Bone marrow (tissue), 2 donors: Measurements from ENCODE around the gene METTL27.
"Not testable (repeated sequence)": the region's sequence is repeated elsewhere in the genome, so short reads cannot be mapped to it uniquely, and the experiment has no call there.

Source experiments
- DNase-seq, 2 donors: peaks; one replicate each; lab custom pipeline; 2025; lab: John Stamatoyannopoulos, UW

The METTL27 gene

DNA sequence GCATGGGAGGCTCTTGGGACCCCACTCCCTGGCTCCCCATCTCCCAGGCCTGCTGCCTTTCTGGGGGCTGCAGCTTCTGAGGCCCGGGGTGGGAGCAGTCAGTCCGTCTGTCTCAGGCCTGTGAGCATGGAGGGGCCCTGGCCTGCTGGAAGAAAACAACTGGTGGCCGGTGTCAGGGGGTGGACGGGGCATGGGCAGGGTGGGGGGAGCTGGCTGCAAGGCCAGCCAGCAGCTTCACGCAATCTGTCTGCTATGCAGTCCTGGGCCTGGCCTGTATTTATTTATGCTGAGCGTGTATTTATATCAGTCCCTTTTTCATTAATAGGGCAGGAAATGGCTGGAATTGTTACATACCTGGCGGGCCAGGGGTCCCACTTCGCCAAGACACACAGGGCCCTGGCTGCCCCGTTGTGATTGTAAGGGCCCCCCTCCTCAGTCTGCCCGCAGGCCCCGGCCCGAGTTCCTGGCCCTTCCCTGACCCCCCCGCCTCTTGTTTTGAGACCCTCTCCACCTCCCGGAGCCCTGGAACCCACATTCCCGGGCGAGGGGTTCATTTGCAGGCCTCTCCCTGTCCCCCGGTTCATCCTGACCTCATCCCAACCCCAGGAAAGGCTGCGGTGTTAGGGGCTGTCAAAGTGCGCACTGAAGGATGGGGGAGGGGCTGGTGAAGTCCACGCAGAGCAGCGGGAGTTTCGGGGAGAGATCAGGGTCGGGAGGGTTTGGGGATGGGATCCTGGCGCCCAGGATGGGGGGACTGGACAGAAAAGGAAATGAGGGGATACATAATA, 26.9 kb upstream of the METTL27 start:
- DNase-seq = no peak

DNA sequence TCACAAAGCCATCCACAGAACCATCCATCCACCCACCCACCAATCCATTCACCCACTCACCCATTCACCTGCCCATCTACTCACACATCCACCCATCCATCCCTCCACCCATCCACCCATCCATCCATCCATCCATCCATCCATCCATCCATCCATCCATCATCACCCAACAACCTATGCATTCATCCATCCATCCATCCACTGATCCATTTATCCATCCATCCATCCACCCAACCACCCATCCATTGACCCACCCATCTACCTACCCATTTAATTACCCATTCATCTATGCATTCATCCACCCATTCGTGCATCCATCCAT, 24.1 kb upstream of the METTL27 start:
- no peak for DNase-seq

DNA sequence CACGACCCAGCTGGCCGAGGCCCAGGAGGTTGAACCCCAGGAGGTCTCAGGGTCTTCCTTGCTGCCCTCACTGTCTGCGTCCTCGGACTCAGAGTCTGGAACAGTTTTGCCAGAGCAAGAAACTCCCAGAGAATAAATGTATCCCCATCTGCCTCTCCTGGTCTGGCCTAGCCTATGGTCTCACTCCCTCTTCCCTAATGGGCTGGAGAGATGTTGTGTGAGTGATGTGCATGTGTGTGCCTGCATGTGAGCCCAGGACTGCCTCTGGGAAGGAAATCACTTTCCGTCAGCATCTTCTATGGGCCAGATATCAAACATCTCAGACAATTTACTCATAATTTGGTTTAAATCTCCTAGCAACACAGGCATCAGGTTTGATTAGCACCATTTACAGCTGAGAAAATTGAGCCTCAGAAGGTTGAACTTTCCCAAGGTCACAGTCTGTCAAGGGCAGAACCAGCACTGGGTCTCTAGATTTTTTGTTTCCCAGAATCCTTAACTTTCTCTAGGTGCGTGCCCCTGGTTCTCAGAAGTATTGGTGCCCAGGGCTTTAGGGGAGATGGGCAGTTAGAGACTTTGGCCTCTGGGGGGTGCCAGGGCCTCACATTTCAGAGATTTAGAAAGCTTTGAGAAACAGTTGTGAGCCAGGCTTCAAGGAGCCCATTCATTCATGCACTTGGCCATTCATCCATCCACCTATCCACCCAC, 23.6 kb upstream of the METTL27 start:
- DNase-seq = no peak

DNA sequence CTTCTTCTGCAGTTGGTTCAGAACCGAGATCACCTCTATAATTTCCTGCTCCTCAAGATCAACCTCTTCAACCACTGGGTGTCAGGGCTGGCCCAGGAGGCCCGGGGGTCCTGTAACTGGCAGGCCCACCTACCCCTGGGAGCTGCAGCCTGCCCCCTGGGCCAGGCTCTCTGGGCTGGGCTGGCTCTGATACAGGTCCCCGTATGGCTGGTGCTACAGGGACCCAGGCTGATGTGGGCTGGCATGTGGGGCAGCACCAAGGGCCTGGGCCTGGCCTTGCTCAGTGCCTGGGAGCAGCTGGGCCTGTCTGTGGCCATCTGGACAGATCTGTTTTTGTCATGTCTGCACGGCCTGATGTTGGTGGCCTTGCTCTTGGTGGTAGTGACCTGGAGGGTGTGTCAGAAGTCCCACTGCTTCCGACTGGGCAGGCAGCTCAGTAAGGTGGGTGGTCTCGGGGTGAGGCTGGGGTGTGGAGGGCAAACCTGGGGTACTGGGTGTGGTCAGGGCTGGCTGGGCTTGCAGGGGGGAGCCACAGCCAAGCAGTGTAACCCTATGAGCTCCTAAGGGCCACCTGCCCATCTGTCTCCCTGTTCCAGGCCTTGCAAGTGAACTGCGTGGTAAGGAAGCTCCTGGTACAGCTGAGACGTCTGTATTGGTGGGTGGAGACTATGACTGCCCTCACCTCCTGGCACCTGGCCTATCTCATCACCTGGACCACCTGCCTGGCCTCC, 22.8 kb upstream of the METTL27 start:
- DNase-seq = no peak

DNA sequence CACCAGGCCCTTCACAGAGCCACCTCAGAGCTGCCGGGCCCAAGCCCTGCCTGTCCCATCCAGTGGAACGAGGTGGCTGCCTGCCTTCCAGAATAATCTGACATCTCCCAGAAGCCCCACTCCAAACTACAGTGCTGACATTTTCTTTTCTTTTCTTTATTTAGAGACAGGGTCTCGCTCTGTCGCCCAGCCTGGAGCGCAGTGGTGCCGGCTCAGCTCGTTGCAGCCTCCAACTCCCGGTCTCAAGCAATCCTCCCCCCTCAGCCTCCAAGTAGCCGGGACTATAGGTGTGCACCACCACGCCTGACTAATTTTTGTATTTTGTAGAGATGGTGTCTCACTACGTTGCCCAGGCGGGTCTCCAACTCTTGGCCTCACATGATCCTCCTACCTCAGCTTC, 19.0 kb upstream of the METTL27 start:
- DNase-seq = no peak

DNA sequence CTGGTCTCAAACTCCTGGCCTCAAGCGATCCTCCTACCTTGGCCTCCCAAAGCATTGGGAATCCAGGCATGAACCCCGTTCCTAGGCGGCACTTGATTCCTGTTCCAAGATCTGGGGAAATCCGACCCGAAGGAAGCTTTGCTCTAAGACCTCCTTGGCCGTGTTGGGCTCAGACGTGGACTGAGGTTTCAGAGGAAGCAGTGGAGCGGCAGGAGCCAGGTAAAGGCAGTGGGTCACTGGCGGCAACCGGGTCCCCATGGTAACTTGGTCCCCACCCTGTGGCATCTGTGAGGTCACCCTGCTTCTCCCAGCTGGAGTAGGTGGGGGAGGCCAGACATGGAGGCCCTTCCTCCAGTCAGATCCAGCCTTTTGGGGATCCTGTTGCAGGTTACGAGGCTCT, 18.5 kb upstream of the METTL27 start, which contains the start of gene TMEM270:
Gene TMEM270, plus strand, starts transcription at position 301 of the 400 bp plus-strand sequence. Its CDS starts 36 bp downstream, at position 337.
- DNase-seq = no peak

DNA sequence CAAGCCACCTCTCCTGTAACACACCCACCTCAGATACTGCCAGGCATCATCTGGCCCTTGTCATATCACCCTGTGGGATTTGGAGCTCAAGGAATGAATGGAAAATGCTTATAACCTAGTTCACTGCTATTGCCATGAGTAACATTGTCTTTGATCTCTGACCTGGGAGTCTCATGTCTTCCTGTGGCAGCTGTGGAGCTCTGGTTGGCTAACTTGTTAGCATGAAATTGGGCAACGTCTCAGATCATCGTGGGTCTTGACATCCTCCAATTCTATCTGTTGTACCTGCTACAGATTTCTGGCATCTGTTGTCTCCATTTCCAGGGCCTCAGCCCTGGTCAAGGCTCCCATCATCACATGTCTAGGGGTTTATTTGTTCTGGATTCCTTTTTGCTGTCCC, 16.5 kb upstream of the METTL27 start:
- DNase-seq = no peak

DNA sequence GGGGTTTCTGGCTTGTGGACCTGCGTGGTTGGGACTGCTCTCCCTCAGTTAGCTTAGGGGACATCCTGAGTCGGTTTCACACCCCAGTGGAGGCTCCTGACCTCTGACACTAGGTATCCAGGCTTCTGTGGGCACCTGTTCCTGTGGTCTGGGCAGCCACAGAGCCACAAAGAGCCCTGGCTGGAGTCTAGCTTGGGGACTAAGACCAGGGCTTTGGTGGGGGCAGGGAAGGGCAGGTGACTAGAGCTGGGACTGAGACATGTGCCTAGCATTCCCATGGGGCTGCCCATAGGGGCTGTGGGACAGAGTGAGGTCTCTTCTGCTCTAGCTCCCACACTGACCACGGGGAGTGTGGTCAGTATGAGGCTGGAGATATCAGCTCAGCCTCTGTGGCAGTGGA, 14.6 kb upstream of the METTL27 start:
- DNase-seq = no peak

DNA sequence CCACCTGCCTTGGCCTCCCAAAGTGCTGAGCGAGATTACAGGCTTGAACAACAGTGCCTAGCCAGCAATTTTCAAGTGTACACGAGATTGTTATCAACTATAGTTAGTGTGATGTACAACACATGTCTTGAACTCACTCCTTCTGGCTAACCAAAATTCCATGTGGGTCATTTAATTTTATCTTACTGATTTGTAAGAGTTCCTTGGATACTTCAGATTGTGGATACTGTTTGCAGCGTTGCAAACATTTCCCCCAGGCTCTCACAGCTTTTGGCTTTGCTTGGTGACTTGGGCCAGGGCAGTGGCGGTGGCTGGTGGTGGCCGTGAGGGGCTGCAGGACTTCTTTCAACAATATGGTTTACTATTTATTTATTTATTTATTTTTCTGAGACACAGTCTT, 10.2 kb upstream of the METTL27 start:
- DNase-seq = no peak

DNA sequence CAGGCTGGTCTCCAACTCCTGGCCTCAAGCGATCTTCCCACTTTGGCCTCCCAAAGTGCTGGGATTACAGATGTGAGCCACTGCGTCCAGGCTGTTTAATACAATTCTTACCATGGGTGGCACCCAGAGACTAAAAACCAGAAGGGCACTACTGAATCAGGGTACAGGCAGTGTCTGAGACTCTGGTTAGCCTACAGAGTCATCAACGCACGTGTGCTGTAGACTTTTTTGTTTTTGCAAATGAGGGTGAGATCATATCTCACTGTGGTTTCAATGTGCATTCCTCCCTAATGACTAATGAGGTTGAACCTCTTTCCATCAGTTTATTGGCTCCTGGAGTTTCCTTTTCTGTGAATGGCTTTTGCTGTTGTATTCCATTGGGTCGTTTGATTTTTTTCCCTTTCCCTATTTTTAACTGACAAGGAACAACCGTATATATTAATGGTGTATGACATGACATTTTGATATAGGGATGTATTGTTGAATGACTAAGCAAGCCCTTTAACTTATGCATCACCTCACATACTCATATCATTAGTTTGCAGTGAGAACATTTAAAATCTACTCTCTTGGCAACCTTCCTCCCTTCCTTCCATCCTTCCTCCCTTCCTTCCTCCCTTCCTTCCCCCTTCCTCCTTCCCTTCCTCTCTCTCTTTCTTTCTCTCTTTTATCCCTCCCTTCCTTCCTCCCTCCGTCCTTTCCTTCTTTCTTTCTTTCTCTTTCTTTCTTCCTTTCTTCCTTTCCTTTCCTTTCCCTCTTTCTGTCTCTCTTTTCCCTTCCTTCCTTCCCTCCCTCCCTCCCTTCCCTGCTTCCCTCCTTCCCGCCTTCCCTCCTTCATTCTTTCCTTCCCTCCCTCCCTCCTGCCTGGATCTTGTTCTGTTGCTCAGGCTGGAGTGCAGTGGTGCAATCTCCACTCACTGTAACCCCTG, 9.4 kb upstream of the METTL27 start:
- DNase-seq = peak in 1 of 2 donors; percentile 65

DNA sequence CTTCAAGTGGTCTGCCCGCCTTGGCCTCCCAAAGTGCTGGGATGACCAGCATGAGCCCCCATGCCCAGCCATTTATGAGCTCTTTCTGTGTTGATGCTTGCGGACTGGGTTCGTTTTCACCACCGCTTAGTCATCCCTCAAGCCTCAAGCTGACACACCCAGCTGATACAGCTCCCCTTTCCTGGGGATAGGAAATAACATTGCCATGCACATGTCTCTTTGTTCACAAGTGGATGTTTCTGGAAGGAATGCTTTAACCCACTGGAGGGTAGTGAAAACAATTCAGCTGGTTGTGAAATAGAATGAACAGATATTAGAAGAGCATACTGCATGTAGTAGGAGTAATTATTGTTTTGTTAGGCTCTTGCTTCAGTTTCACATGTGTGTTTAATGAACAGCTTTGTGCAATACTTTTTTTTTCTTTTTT, 8.5 kb upstream of the METTL27 start:
- peak in 1 of 2 donors; percentile 14 for DNase-seq

DNA sequence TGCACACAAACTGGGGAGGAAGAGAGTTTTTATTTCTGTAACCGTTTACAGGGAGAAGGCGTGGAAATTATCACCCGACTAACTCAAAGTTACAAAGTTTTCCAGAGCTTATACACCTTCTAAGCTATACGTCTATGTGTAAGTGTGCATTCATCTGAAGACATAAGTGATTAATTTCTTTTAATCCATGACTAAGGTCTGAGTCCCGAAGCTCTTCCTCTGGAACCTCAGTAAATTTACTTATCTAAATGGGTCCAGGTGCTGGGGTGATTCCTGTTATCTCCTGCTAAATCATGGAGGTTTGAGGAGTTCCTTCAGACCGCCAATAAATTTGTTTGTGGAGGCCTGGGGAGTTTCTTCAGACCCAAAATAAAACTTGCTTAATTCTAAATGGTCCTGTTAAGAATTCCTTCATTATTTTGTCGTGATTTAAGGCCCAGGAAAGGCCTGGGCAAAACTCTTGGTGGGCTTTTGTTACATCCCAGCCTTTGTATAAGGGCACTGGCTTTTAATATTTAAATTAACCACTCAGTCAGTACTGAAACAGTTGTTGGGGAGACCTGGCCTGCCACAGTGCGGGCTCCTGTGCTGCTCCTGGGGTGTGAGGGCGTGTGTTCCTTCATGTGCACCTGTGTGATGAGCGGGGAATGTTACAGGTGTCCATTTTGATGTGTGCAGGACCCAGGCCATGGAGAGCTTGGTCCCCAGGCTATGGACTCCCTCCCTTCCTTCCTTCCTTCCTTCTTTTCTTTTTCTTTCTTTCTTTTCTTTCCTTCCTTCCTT, 5.8 kb upstream of the METTL27 start:
- no peak for DNase-seq

DNA sequence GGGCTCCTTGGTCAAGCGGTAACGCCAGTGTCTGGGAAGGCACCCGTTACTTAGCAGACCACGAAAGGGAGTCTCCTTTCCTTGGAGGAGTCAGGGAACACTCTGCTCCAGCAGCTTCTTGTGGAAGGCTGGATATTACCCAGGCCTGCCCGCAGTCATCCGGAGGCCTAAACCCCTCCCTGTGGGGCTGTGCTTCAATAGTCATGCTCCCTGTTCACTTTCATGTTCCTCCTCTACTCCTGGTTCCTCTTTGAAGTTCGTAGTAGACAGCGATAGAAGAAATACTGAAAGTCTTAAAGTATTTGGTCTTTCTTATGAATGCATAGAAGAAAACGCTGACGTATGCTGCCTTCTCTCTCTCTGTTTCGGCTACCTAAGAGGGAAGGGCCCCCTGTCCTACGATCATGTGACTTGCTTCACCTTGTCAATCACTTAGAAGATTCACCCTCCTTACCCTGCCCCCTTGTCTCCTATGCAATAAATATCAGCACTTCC, 3.4 kb upstream of the METTL27 start:
- DNase-seq = not testable (repeated sequence)

DNA sequence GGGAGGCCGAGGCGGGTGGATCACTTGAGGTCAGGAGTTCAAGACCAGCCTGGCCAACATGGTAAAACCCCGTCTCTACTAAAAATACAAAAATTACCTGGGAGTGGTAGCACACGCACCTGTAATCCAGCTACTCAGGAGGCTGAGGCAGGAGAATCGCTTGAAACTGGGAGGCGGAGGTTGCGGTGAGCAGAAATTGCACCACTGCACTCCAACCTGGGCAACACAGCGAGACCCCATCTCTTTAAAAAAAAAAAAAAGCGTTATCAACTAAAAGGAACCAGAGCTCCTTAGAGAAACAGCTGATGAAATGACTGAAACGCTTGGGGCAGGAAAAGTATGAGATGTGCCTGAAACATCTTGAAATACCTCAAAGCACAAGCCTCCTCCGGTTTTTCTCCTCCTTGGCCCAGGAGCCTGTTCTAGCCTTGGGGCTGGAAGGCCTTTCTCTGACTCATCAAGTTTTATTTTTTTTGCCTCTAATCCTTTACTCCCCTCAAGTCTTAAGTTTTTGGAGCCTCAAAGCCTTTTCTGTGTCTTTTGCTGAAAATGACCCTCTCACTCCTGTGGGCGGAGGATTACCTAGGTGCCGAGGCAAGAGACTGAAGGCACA, 2.6 kb upstream of the METTL27 start:
- no peak for DNase-seq

DNA sequence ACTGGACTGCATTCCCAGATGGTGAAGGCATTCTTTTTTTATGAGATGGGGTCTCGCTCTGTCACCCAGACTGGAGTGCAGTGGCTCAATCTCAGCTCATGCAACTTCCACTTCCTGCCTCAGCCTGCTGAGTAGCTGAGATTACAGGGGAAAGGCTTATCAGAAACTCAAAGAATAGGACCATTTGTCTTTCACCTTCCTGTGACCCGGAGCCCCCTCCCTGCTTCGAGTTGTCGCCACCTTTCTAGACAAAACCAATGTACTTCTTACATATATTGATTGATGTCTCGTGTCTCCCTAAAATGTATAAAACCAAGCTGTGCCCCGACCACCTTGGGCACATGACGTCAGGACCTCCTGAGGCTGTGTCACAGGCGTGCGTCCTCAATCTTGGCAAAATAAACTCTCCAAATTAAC, 1.8 kb upstream of the METTL27 start:
- no peak for DNase-seq

DNA sequence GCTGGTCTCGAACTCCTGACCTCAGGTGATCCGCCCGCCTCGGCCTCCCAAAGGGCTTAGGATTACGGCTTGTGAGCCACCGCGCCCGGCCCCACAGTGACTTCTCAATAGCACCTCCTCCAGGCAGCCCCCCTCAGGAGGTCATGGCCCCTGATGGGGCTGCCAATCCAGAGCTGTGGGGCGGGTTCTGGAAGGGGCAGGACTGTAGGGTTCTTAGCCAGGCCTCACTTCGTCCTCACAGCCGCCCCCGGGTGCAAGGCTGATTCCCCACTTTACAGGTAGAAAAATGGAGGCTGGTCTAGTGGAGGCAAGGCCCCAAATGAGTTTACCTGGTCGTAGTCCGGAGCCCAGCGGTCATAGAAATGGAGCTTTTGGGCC, 638 bp downstream of the METTL27 start:
- DNase-seq = no peak

DNA sequence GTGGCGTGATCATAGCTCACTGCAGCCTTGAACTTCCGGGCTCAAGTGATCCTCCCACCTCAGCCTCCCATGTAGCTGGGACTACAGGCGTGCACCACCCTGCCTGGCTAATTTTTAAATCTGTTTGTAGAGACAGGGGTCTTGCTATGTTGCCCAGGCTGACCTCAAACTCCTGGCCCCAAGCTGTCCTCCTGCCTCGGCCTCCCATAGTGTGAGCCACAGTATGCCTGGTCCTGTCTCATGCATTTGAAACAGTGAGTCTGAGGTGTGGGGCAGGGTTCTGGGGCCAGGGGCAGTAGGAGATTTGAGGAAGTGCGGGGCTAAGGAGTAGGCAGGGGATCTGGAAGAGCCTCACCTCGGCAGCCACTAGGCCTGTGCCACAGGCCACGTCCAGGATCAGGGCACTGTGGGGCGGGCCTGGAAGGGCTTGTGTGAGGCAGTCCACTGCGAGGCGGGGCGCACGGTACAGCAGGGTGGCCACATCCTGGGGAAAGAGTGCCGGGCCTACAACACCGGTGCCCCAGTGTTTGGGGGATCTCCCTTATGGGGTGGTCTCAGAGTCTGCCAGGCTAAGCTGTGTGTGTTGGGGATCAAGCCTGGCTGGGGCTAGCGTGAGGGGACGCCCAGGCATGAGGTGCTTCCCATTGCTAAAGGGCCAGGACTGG, 1.5 kb downstream of the METTL27 start:
- no peak for DNase-seq

DNA sequence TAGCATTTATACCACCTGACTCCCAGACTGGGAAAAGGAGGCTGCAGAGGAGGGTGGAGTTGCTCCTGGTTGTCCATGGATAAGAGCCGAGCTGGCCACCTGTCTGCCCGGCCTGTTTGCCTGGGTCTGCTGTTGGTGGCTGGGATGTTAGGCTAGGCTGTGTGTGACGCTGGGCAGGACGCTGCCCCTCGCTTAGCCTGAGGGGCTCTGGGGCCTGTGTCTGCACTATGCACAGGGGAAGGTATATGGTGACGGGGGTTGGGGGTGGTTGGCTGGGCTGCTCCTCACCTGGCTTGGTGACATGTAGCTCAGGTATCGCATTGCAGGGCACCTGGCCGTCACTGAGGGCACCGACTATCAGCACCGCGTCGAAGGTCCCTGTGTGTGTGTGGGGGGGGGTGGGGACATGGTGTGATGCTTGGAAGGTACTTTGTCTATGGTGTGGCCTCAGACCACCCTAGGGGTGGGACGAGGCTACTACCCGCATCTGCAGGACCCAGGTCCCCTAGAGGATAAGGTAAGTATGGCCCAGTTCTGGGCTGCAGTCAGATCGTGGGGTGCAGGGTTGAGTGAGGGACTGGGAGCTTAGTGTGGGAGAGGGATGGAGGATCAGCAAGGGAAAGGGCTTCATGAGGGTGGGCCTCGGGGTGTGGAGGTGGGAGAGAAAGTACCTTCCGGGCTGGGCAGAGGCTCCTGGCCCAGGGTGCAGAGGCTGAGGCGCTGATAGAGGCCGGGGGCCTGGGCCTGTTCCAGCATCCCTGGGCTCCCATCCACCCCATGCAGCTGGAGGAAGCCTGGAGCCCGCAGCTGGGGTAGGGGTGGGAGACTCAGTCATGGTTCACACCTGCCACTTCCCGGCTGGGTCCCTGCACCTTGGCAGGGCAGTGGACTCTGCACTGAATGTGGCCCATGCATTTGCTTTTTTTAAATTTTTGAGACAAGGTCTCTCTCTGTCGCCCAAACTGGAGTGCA, 2.3 kb downstream of the METTL27 start:
- no peak for DNase-seq

DNA sequence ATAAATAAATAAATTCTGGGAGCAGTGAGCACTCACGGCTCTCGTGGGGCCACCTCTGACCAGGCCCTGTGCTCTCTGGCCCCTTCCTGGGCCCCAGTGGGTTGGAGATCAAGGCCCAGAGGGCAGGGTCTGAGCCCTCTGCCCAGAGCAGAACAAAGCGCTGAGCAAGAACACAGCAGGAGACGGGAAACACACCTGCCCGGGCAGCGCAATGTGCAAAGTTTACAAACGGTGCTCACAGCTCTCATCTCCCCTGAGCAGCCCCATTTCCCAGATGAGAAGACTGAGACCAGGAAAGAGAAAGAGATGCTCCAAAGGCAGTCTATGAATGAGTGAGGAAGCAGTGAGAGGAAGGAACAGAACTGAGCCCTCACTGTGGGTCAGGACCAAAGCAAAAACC, 3.0 kb downstream of the METTL27 start:
- no peak for DNase-seq
